ENCODE measurements around the gene LGR6.
"Not testable (repeated sequence)": the region's sequence is repeated elsewhere in the genome, so short reads cannot be mapped to it uniquely, and the experiment has no call there.

The LGR6 gene

GRCh38 chr1:202179828-202180750, 13.5 kb upstream of the LGR6 start:
- H3K27ac Mint-ChIP-seq: no peak overlapping the region
- H3K27me3 Mint-ChIP-seq (ENCODE audit: low read depth): no peaks in the 10 kb centered on the region
- no peak overlapping the region for H3K4me3 Mint-ChIP-seq
- H3K9me3 Mint-ChIP-seq: no peaks in the 10 kb centered on the region
- no peaks in the 10 kb centered on the region for H3K36me3 Mint-ChIP-seq (ENCODE audit: low read depth)
- H3K4me1 Mint-ChIP-seq (ENCODE audit: low read depth): peaks cover 7% of the 10 kb centered on the region

- H3K9me3 Mint-ChIP-seq; H3K4me1 Mint-ChIP-seq (ENCODE audit: low read depth); H3K27ac Mint-ChIP-seq; H3K4me3 Mint-ChIP-seq; H3K36me3 Mint-ChIP-seq (ENCODE audit: low read depth); H3K27me3 Mint-ChIP-seq (ENCODE audit: low read depth): not testable (repeated sequence)
Measured at GRCh38 chr1:202180751-202181139, 12.9 kb upstream of the LGR6 start.

- no peaks in the 10 kb centered on the region for H3K36me3 Mint-ChIP-seq (ENCODE audit: low read depth)
- H3K4me3 Mint-ChIP-seq: no peak overlapping the region
- peaks cover 7% of the 10 kb centered on the region for H3K4me1 Mint-ChIP-seq (ENCODE audit: low read depth)
- peaks cover 3% of the 10 kb centered on the region for H3K27me3 Mint-ChIP-seq (ENCODE audit: low read depth)
- no peaks in the 10 kb centered on the region for H3K9me3 Mint-ChIP-seq
- H3K27ac Mint-ChIP-seq: no peak overlapping the region
Measured at GRCh38 chr1:202181586-202181985, 12.0 kb upstream of the LGR6 start.

GRCh38 chr1:202182040-202182877, 11.3 kb upstream of the LGR6 start:
- no peaks in the 10 kb centered on the region for H3K36me3 Mint-ChIP-seq (ENCODE audit: low read depth)

GRCh38 chr1:202184750-202185460, 8.7 kb upstream of the LGR6 start:
- Mint-ChIP-seq H3K27me3 (ENCODE audit: low read depth) (peaks cover 3% of the 10 kb centered on the region), H3K4me3 (no peak overlapping the region), H3K36me3 (ENCODE audit: low read depth) (no peaks in the 10 kb centered on the region), H3K9me3 (no peaks in the 10 kb centered on the region), H3K27ac (no peak overlapping the region), H3K4me1 (ENCODE audit: low read depth) (peaks cover 7% of the 10 kb centered on the region)

More at GRCh38 chr1:202182040-202182877, 11.3 kb upstream of the LGR6 start:
- Mint-ChIP-seq H3K4me3 (no peak overlapping the region), H3K27ac (peak overlapping the region; percentile 55), H3K4me1 (ENCODE audit: low read depth) (peaks cover 7% of the 10 kb centered on the region), H3K9me3 (no peaks in the 10 kb centered on the region), H3K27me3 (ENCODE audit: low read depth) (peaks cover 3% of the 10 kb centered on the region)

GRCh38 chr1:202186327-202186726, 7.3 kb upstream of the LGR6 start:
- no peaks in the 10 kb centered on the region for H3K36me3 Mint-ChIP-seq (ENCODE audit: low read depth)
- H3K4me1 Mint-ChIP-seq (ENCODE audit: low read depth): peaks cover 7% of the 10 kb centered on the region
- no peak overlapping the region for H3K27ac Mint-ChIP-seq
- no peaks in the 10 kb centered on the region for H3K9me3 Mint-ChIP-seq
- peaks cover 3% of the 10 kb centered on the region for H3K27me3 Mint-ChIP-seq (ENCODE audit: low read depth)
- H3K4me3 Mint-ChIP-seq: no peak overlapping the region

- Mint-ChIP-seq H3K9me3 (no peaks in the 10 kb centered on the region), H3K4me3 (no peak overlapping the region), H3K27me3 (ENCODE audit: low read depth) (peaks cover 3% of the 10 kb centered on the region), H3K4me1 (ENCODE audit: low read depth) (peaks cover 7% of the 10 kb centered on the region), H3K27ac (no peak overlapping the region), H3K36me3 (ENCODE audit: low read depth) (no peaks in the 10 kb centered on the region)
Measured at GRCh38 chr1:202187041-202187671, 6.4 kb upstream of the LGR6 start.

- Mint-ChIP-seq H3K27ac (no peak overlapping the region), H3K27me3 (ENCODE audit: low read depth) (peaks cover 8% of the 10 kb centered on the region), H3K4me3 (no peak overlapping the region), H3K36me3 (ENCODE audit: low read depth) (no peaks in the 10 kb centered on the region), H3K4me1 (ENCODE audit: low read depth) (peaks cover 7% of the 10 kb centered on the region), H3K9me3 (no peaks in the 10 kb centered on the region)
Measured at GRCh38 chr1:202187697-202188407, 5.7 kb upstream of the LGR6 start.

- Mint-ChIP-seq H3K4me1 (ENCODE audit: low read depth) (peaks cover 5% of the 10 kb centered on the region), H3K27me3 (ENCODE audit: low read depth) (peaks cover 14% of the 10 kb centered on the region), H3K27ac (no peak overlapping the region), H3K4me3 (no peak overlapping the region), H3K36me3 (ENCODE audit: low read depth) (no peaks in the 10 kb centered on the region), H3K9me3 (no peaks in the 10 kb centered on the region)
Measured at GRCh38 chr1:202189001-202189790, 4.4 kb upstream of the LGR6 start.

- no peaks in the 10 kb centered on the region for H3K9me3 Mint-ChIP-seq
- H3K27ac Mint-ChIP-seq: no peak overlapping the region
- peaks cover 1% of the 10 kb centered on the region for H3K4me1 Mint-ChIP-seq (ENCODE audit: low read depth)
- H3K27me3 Mint-ChIP-seq (ENCODE audit: low read depth): peaks cover 24% of the 10 kb centered on the region
- H3K36me3 Mint-ChIP-seq (ENCODE audit: low read depth): no peaks in the 10 kb centered on the region
- H3K4me3 Mint-ChIP-seq: no peak overlapping the region
Measured at GRCh38 chr1:202189918-202190715, 3.5 kb upstream of the LGR6 start.

- H3K4me1 Mint-ChIP-seq (ENCODE audit: low read depth); H3K27ac Mint-ChIP-seq; H3K4me3 Mint-ChIP-seq; H3K36me3 Mint-ChIP-seq (ENCODE audit: low read depth); H3K9me3 Mint-ChIP-seq: not testable (repeated sequence)
- peaks cover 32% of the 10 kb centered on the region for H3K27me3 Mint-ChIP-seq (ENCODE audit: low read depth)
Measured at GRCh38 chr1:202191391-202191790, 2.2 kb upstream of the LGR6 start.

GRCh38 chr1:202192770-202193613, 607 bp upstream of the LGR6 start:
- Mint-ChIP-seq H3K9me3 (no peaks in the 10 kb centered on the region), H3K36me3 (ENCODE audit: low read depth) (no peaks in the 10 kb centered on the region), H3K4me1 (ENCODE audit: low read depth) (peaks cover 1% of the 10 kb centered on the region), H3K4me3 (no peak overlapping the region), H3K27ac (no peak overlapping the region), H3K27me3 (ENCODE audit: low read depth) (peaks cover 44% of the 10 kb centered on the region)

Data from T-helper 1 cell treated with Interleukin-12 subunit alpha and Interleukin-12 subunit beta and Interleukin-4 antibody, amounts not matched to agents 30 μg/mL and 1 μg/mL, for 36 hours (primary cell).